HCT116 (cell line): ENCODE measurements around the gene CAPZB. TPM values are rescaled to one million over a fixed set of nuclear protein-coding genes. Genes with fewer than 3 reads are reported as not detected.

Source experiments
- ATAC-seq: fragments of 200-7000 bp; cut with Tn5 transposase; 2 replicates; pipeline ENCODE4 v1.9.1; 2020; ENCODE audit warnings: mild to moderate bottlenecking, moderate library complexity
- BruUV-seq: library from RNA; stranded (reverse); fragments of 400-500 nt; replicated peaks from 2 replicates; lab custom pipeline; 2021; lab: Mats Ljungman, UMichigan
- CTCF ChIA-PET: fragments of 300-600 bp; sonication (Branson Sonifier 250); formaldehyde crosslinking; loops from one replicate; lab custom pipeline; 2021; ENCODE audit warnings: antibody characterized with exemption; lab: Charles Lee
- POLR2A ChIA-PET: fragments of 300-600, 350-600 bp; sonication (Branson Sonifier 250); formaldehyde crosslinking; loops from one replicate; lab custom pipeline; 2021; ENCODE audit warnings: antibody characterized with exemption; lab: Charles Lee
- RAD21 ChIA-PET, 2 experiments: fragments of 300-600 bp; sonication (Branson Sonifier 250); formaldehyde crosslinking; loops; one replicate each; lab custom pipeline; 2023; ENCODE audit warnings: low total read pairs in 2 of 2; ENCODE audit not compliant: uncharacterized antibody in 2 of 2, unreplicated experiment in 2 of 2, low non-redundant PET in 1 of 2; lab: Charles Lee
- DNase-seq: peaks from one replicate; pipeline ENCODE4 v3.0.0-alpha.2; 2010; ENCODE audit warnings: low read depth, low spot score
- H2AFZ ChIP-seq: fragments of 200-600 bp; shearing (Covaris generic), sonication (generic); 2 replicates; pipeline ENCODE4 v1.6.1; 2017; ENCODE audit warnings: low read depth, mixed run types, mixed read lengths, antibody characterized with exemption, low read length; ENCODE audit not compliant: poor library complexity, severe bottlenecking
- H3K27ac ChIP-seq: 2 replicates; pipeline ENCODE4 v1.5.1; 2012; ENCODE audit warnings: low read depth, low read length
- H3K27me3 ChIP-seq: fragments of 200-600 bp; sonication (generic); 2 replicates; pipeline ENCODE4 v1.6.1; 2016; ENCODE audit warnings: mixed run types, low read length, mixed read lengths; ENCODE audit not compliant: insufficient read depth
- H3K36me3 ChIP-seq, 2 experiments: fragments of 200-500 bp in 1 of 2; fragments of 200-600 bp in 1 of 2; sonication (Bioruptor generic) in 1 of 2; sonication (generic) in 1 of 2; 2 replicates each; pipeline versions ENCODE4 v1.5.1 to v1.6.1; 2014 to 2016; ENCODE audit warnings: low read length in 2 of 2, inconsistent platforms in 1 of 2, mixed read lengths in 1 of 2, mixed run types in 1 of 2; ENCODE audit not compliant: insufficient read depth in 2 of 2, control insufficient read depth in 1 of 2
- H3K4me1 ChIP-seq, 2 experiments: fragments of 200-600 bp in 1 of 2; sonication (generic) in 1 of 2; 2 replicates each; pipeline versions ENCODE4 v1.5.1 to v1.6.1; 2012 to 2017; ENCODE audit warnings: low read length in 2 of 2, inconsistent platforms in 1 of 2, mild to moderate bottlenecking in 1 of 2, mixed read lengths in 1 of 2, mixed run types in 1 of 2, moderate library complexity in 1 of 2; ENCODE audit not compliant: insufficient read depth in 2 of 2, control insufficient read depth in 1 of 2
- H3K4me2 ChIP-seq: fragments of 200-600 bp; sonication (generic); 2 replicates; pipeline ENCODE4 v1.6.1; 2017; ENCODE audit warnings: mixed run types, low read length, mixed read lengths
- H3K4me3 ChIP-seq, 2 experiments: fragments of 200-600 bp in 1 of 2; sonication (generic) in 1 of 2; replicated peaks in 1 of 2; 2 replicates each; pipeline ENCODE4 v1.5.1; 2011 to 2016; ENCODE audit warnings: low read length in 2 of 2, control low read depth in 1 of 2, low read depth in 1 of 2, mild to moderate bottlenecking in 1 of 2, mixed read lengths in 1 of 2, mixed run types in 1 of 2
- H3K79me2 ChIP-seq: fragments of 200-600 bp; sonication (generic); 2 replicates; pipeline ENCODE4 v1.6.1; 2017; ENCODE audit warnings: mild to moderate bottlenecking, mixed run types, low read length, moderate library complexity, mixed read lengths; ENCODE audit not compliant: insufficient read depth
- H3K9ac ChIP-seq: fragments of 200-600 bp; sonication (generic); 2 replicates; pipeline ENCODE4 v1.6.1; 2016; ENCODE audit warnings: low read length, mixed read lengths
- H3K9me2 ChIP-seq: fragments of 200-600 bp; sonication (generic), shearing (Covaris generic); 2 replicates; pipeline ENCODE4 v1.6.1; 2017; ENCODE audit warnings: mixed run types, mild to moderate bottlenecking, moderate library complexity; ENCODE audit not compliant: insufficient read depth
- H3K9me3 ChIP-seq, 2 experiments: fragments of 200-500 bp in 1 of 2; fragments of 200-600 bp in 1 of 2; sonication (Bioruptor generic) in 1 of 2; sonication (generic) in 1 of 2; 2 replicates each; pipeline ENCODE4 v1.6.1; 2014 to 2017; ENCODE audit warnings: low read length in 2 of 2, mixed read lengths in 2 of 2, inconsistent platforms in 1 of 2, low read depth in 1 of 2, mild to moderate bottlenecking in 1 of 2, mixed run types in 1 of 2, moderate library complexity in 1 of 2; ENCODE audit not compliant: control insufficient read depth in 1 of 2, insufficient read depth in 1 of 2
- H4K20me1 ChIP-seq: fragments of 200-600 bp; sonication (generic), shearing (Covaris generic); 2 replicates; pipeline ENCODE4 v1.6.1; 2017; ENCODE audit warnings: mixed run types, mild to moderate bottlenecking, moderate library complexity; ENCODE audit not compliant: insufficient read depth
- ATF3 ChIP-seq: IDR thresholded peaks from 2 replicates; pipeline ENCODE4 v1.6.1; 2012
- CBX3 ChIP-seq: IDR thresholded peaks from 2 replicates; pipeline ENCODE4 v1.6.1; 2012; ENCODE audit warnings: low read depth
- CEBPB ChIP-seq: IDR thresholded peaks from 2 replicates; pipeline ENCODE4 v1.6.1; 2012; ENCODE audit warnings: low read depth
- CTCF ChIP-seq, 3 experiments: fragments of 200-600 bp in 1 of 3; sonication (generic) in 1 of 3; IDR thresholded peaks in 2 of 3; conservative IDR thresholded peaks in 1 of 3; 2 replicates each; pipeline ENCODE4 v1.5.1; 2012 to 2017; ENCODE audit warnings: low read depth in 2 of 3, low read length in 2 of 3, antibody characterized with exemption in 1 of 3, borderline replicate concordance in 1 of 3, control low read depth in 1 of 3, mild to moderate bottlenecking in 1 of 3, mixed read lengths in 1 of 3, mixed run types in 1 of 3, moderate library complexity in 1 of 3; ENCODE audit not compliant: insufficient read depth in 1 of 3
- ELF1 ChIP-seq: IDR thresholded peaks from 2 replicates; pipeline ENCODE4 v1.6.1; 2012; ENCODE audit warnings: low read depth, borderline replicate concordance
- JUND ChIP-seq: IDR thresholded peaks from 2 replicates; pipeline ENCODE4 v1.6.1; 2012
- POLR2A ChIP-seq: IDR thresholded peaks from 2 replicates; pipeline ENCODE4 v1.7.0; 2011; ENCODE audit warnings: borderline replicate concordance; ENCODE audit not compliant: insufficient read depth, insufficient read length; ENCODE audit errors: extremely low read depth
- POLR2AphosphoS5 ChIP-seq: IDR thresholded peaks from 2 replicates; pipeline ENCODE4 v1.6.1; 2011; ENCODE audit warnings: mild to moderate bottlenecking, low read depth, low read length, moderate library complexity
- RAD21 ChIP-seq: IDR thresholded peaks from 2 replicates; pipeline ENCODE4 v1.6.1; 2012; ENCODE audit warnings: low read depth, mild to moderate bottlenecking
- REST ChIP-seq: IDR thresholded peaks from 2 replicates; pipeline ENCODE4 v1.6.1; 2012; ENCODE audit warnings: low read depth
- SIN3A ChIP-seq: IDR thresholded peaks from 2 replicates; pipeline ENCODE4 v1.6.1; 2012; ENCODE audit warnings: low read depth
- SP1 ChIP-seq: IDR thresholded peaks from 2 replicates; pipeline ENCODE4 v1.6.1; 2012; ENCODE audit warnings: low read depth
- SRF ChIP-seq: IDR thresholded peaks from 2 replicates; pipeline ENCODE4 v1.6.1; 2012; ENCODE audit warnings: low read depth
- YY1 ChIP-seq: IDR thresholded peaks from 2 replicates; pipeline ENCODE4 v1.6.1; 2011; ENCODE audit warnings: low read length, low read depth, moderate library complexity, mild to moderate bottlenecking; ENCODE audit not compliant: insufficient replicate concordance; ENCODE audit errors: extremely low read depth
- intact Hi-C: fragments of 100-400 bp; cut with micrococcal nuclease; formaldehyde crosslinking; loops from 2 replicates; pipeline ENCODE4 v1.10.0; 2022
- total RNA-seq: library from RNA; stranded (reverse); gene quantifications from one replicate; pipeline ENCODE4 v1.2.1, GENCODE V29; 2021; ENCODE audit not compliant: unreplicated experiment

Gene CAPZB
- total RNA-seq, 1 experiment from 2014 or later = 203 TPM

GRCh38 chr1:19517017-19517416, 31.7 kb upstream of the CAPZB start:
- no TSS peak for BruUV-seq
- no peaks in the 10 kb centered on the region for H3K4me1 ChIP-seq
- DNase-seq = no peak
- TF ChIP-seq CTCF (IDR thresholded peaks at IDR 0.05 in 2 of 3, conservative IDR thresholded peaks at IDR 0.05 in 1 of 3; ENCODE audit: borderline replicate concordance in 1 of 3, insufficient read depth in 1 of 3, low read depth in 2 of 3, low read length in 2 of 3) (no peak), SP1 (no peak), POLR2AphosphoS5 (no peak), ATF3 (no peak), CBX3 (no peak)
- TF ChIP-seq, all 23 proteins: peak for 0
- no peaks in the 10 kb centered on the region for H3K9me3 ChIP-seq
- intact Hi-C loops = no loop called here
- H3K79me2 ChIP-seq = no peaks in the 10 kb centered on the region
- ChIA-PET POLR2A (no interaction called here), CTCF (no interaction called here), RAD21 (no interaction called here)
- H3K27ac ChIP-seq = no peak overlapping the region
- H3K9ac ChIP-seq = no peak overlapping the region
- no peaks in the 10 kb centered on the region for H4K20me1 ChIP-seq
- ATAC-seq = no peak
- H3K9me2 ChIP-seq = no peaks in the 10 kb centered on the region
- H2AFZ ChIP-seq = no peak overlapping the region
- H3K4me2 ChIP-seq = no peak overlapping the region
- no peak overlapping the region for H3K4me3 ChIP-seq
- no peaks in the 10 kb centered on the region for H3K36me3 ChIP-seq
- no peaks in the 10 kb centered on the region for H3K27me3 ChIP-seq

GRCh38 chr1:19515201-19515600, 29.9 kb upstream of the CAPZB start:
- no peaks in the 10 kb centered on the region for H3K36me3 ChIP-seq
- POLR2A ChIA-PET = interaction anchor here (1.0 kb wide), 1 partner anchor 43 kb away, joined by 3 read pairs; no protein-coding TSS in a partner anchor
- no peaks in the 10 kb centered on the region for H3K79me2 ChIP-seq
- H3K27me3 ChIP-seq = no peaks in the 10 kb centered on the region
- no peaks in the 10 kb centered on the region for H3K4me1 ChIP-seq
- H3K4me2 ChIP-seq = no peak overlapping the region
- no peak overlapping the region for H3K27ac ChIP-seq
- H3K9me3 ChIP-seq = no peaks in the 10 kb centered on the region
- no peak for ATAC-seq
- H4K20me1 ChIP-seq = no peaks in the 10 kb centered on the region
- intact Hi-C loops = no loop called here
- DNase-seq = no peak
- BruUV-seq = no TSS peak
- RAD21 ChIA-PET = no interaction called here
- H2AFZ ChIP-seq = no peak overlapping the region
- CTCF ChIA-PET = no interaction called here
- no peaks in the 10 kb centered on the region for H3K9me2 ChIP-seq
- no peak overlapping the region for H3K9ac ChIP-seq
- no peak overlapping the region for H3K4me3 ChIP-seq
- TF ChIP-seq JUND (no peak), RAD21 (no peak), CBX3 (no peak), SIN3A (no peak), YY1 (no peak), CEBPB (no peak), SRF (no peak), ELF1 (no peak), REST (no peak), POLR2A (no peak)
